HG03196 (cell line): ENCODE results near the gene HMGN4.

Experiments used
- ATAC-seq: cut with Tn5 transposase; IDR thresholded peaks from one replicate; pipeline ENCODE4 v1.9.1; 2021; ENCODE audit not compliant: unreplicated experiment

HMGN4 gene

DNA sequence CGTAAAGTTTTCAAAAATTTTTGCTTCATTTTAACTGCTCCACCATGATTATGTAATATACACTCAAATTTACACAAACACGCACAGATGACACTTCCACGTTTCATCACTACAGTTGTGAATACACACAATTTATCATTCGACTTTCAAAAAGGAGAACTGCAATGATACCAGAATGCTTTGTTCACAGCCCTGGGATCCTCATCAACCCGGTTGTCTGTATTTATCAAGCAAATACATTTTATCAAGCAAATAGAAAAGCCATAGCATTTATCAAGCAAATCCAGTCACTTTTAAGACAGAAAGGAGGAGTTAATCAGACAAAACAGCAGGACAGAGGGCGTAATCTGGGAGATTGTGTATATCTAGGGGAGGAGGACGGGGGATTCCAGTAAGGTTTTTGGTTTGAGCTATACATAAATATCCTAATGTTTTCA lies 38.3 kb downstream of the HMGN4 start:
- ATAC-seq, result no peak

DNA sequence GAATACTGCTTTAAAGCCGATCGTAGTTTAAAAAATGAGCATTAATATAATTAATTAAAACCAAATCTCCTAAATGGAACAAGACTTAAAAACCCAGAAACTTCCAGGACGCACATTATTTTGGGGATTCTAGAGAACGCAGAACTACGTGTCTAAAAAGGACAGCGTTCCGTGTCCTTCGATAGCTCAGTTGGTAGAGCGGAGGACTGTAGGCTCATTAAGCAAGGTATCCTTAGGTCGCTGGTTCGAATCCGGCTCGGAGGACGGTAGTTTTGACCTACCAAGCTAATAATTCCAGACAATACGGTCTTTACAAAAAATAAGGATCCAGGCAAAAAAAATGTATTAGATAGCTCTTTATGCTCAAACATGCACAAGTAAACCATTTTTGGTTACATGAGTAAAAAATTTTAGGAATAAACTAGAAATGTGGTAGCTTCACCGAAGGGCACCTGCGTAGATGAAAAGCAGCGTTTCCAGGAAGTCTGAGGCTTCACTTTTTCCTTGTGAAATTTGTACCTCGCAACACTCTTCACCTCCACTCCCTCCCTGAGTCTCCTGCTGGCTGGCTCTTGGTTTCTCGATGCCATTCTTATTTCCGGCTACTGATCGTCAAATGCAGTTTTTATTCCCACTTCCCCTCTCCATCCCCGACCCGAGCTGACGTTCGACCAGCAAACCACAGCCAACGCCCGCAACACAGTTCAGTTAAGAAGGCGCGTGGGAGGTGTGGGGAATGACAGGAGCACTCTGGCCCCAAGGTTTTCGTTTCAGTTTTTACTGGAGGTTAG lies 39.0 kb downstream of the HMGN4 start:
- no peak for ATAC-seq

DNA sequence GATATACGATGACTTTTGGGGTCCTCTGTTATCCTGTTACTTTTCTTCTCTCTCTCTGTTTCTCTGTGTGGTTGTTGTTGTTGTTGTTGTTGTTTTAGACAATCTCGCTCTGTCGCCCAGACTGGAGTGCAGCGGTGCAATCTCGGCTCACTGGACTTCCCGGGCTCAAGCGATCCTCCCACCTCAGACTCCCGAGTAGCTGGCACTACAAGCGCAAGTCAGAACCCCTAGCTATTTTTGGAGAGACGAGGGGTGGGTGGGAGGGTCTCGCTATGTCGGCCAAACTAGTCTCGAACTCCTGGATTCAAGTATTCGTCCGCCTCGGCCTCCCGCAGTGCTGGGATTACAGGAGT lies 39.5 kb downstream of the HMGN4 start:
- no peak for ATAC-seq

DNA sequence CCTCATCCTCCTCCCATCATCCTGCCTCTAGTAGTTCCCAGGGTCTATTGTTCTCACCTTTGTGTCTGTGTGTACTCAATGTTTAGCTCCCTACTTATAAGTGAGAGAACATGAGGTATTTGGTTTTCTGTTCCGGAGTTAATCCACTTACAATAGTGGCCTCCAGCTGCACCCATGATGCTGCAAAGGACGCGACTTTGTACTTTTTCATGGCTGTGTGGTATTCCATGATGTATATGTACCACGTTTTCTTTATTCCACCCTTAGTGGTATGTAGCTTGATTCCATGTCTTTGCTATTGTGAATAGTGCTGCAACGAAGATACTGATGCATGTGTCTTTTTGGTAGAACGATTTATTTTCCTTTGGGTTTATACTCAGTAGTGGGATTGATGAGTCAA lies 40.1 kb downstream of the HMGN4 start:
- no peak for ATAC-seq

DNA sequence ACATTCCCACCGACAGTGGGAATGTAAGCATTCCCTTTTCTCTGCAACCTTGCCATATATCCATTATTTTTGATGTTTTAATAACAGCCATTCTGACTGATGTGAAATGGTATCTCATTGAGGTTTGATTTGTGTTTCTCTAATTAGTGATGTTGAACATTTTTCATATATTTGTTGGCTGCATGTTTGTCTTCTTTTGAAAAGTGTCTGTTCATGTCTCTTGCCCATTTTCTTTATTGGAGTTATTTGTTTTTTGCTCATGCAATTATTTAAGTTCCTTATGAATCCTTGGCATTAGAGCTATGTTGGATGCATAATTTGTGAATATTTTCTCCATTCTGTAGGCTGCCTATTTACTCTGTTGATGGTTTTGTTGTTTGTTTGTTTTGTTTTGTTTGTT lies 40.6 kb downstream of the HMGN4 start:
- no peak for ATAC-seq

DNA sequence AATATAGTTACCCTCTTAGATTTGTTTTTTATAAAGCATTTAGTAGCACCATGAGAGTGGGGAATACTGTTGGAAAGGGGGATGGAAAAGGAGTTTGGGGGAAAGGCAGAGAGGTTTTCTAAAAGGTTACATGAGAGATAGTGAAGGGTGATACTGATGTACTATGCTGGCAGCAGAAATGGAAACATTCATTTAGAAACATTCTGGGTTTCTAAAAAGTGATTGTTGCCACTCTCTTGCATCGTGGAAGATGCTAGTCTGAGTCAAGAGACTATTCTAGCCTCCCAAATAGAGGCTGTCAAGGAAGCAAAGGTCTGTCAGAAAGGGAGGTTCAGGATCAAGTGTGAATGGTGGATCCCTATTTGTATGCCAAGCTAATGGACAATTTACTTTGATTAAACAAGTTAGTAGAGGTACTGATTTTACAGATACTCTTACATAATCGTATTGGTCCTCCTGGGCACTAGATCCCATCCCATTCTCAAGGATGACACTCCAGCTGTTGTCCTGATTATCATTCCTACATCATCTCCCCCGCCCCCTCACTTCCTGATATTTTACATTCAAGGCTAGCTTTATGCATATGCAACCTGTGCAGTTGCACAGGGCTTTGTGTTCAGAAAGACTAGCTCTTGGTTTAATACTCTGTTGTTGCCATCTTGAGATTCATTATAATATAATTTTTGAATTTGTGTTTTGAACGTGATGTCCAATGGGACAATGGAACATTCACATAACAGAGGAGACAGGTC lies 43.2 kb downstream of the HMGN4 start:
- ATAC-seq, result no peak

DNA sequence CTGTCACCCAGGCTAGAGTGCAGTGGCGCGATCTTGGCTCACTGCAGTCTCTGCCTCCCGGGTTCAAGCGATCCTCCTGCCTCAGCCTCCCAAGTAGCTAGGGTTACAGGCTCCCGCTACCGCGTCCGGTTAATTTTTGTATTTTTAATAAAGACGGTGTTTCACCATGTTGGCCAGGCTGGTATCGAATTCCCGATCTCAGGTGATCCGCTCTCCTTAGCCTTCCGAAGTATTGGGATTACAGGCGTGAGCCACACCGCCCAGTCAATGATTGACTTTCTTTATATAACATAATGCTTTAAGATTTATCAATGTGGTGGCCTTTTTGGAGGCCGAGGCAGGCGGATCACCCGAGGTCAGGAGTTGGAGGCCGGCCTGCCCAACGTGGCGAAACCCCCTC lies 50.8 kb downstream of the HMGN4 start:
- ATAC-seq, result no peak

DNA sequence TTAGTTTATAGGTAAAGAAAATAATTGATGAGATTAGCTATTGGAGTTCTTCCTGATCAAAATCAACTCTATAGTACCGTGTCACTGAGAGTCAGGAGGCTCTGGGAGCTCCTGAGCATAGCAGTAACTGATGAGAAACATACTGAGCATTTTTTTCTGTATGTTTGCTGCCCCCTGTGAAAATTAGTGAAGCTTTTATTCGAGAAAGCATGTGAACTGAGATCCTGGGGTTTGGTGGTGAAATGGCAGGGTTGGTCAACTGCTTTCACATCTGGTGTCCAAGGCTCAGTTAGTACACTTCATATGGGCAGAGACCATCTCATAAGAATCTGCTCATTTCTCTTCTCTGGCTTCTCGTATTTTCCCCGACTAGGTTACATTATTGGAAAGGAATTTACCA lies 54.5 kb downstream of the HMGN4 start:
- ATAC-seq, result no peak

DNA sequence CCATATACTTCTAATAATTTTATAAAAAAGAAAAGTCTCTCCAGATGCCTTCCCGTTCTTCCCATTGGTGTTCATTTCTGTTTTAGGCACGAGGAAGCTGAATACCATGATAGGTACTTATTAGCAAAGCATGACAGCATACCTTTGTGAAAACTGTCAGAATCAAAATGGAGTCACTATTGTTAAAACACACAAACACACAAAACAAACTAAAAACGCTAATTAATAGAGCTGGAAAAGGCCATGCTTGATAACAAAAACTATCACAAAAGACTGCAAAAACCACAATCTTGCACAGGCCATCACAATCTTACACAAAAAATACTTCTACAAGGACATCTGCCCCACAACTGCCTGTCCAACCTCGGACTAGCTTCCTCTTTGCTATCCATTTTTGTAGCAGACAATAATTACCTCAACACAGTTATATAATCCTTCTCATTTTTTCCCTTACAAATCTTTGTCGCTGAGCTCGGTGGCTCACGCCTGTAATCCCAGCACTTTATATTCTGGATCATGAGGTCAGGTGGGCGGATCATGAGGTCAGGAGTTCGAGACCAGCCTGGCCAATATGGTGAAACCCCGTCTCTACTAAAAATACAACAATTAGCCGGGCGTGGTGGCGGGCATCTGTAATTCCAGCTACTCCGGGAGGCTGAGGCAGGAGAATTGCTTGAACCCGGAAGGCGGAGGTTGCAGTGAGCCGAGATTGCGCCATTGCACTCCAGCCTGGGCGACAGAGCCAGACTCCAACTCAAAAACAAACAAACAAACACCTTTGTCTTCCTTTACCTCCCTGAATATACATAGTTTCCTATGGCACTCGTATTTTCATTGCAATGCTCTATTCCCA lies 55.3 kb downstream of the HMGN4 start:
- no peak for ATAC-seq

DNA sequence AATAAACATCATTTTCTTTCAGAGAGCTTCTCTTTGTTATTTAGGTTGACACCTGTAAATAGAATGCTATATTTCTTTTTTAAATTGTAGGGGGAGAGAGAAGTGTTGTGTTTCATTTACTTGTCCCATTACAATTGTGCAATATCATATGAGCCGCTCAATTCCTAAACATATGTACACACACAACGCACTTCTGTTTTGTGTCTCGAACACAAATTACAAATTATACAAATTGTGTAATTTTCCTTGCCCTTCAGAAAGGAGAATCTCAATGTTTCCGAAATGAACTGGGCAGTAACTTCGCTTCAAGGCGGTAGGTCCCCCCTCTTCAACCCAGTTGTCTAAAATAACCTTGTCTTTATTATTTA lies 55.9 kb downstream of the HMGN4 start:
- ATAC-seq, result no peak

DNA sequence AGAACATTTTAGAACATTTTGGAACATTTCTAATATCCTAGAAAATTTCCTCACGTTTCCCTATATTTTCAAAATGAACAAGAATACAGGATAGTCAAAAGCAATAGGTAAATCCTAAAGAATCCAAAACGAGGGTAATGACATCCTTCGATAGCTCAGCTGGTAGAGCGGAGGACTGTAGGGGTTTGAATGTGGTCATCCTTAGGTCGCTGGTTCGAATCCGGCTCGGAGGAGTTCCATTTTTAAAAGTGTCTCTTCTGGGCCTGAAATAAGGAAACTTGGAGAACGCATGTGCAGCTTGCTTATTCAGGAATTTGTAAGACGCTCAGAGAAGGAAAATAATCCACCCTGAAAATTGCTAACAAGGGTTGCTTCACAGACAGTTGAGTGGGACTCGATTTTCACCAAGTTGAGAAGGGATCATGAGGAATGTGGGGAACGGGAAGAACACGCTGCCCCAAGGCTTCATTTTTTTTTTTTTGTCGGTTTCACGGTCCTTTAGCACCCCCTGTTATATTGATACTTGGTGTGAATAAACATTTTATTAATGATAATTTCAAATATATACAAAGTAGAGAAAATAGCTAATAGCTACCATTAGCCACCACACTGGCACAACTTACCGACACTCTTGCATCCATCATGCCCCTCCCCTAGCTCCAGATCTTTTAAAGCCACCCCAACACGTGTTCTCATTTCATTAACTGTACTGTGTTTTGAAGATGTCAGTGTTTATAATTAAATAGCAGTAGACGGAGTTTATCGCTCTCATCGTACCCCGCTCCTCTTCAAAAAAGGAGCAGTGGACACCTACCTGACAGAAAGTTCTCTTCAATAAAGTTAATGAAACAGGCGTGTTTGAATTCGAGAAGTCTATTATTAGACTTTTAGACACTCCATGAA lies 56.8 kb downstream of the HMGN4 start:
- no peak for ATAC-seq

DNA sequence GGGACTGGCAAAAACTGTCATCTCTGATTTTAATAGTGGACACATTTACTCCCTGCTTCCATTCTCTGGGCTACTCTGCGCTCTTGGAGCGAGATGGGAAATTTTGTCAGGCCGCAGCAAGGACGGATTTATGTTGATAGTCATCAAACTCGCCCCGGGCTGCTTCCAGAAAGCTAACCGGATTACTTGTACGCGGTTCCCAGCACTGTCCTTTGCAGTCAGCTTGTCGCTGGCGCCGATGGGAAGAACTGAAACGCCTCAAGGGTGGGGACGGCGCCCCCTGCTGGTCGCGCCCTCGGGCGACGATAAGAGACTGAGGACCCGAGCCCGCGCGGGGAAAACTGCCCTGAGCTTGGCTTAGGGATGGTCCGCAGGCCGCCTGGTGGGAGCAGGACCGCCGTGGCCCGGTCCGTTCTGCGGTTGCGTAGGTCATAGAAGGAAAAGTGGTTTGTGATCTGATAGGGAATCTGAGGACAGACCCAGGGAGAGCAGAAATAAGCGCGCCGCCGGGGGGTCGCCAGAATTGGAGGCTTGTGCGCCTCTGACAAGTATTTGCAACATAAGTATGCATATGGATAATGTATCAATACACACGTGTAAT lies 57.6 kb downstream of the HMGN4 start:
- ATAC-seq, result peak; percentile 59
